Lower leg skin (tissue), 3 donors: ENCODE results near the gene ZBTB32.
A peak's percentile ranks its signal among the peaks of the same experiment; 100 is the strongest.

Experiments
- POLR2A ChIP-seq, 2 donors: fragments of 450-650 bp; IDR thresholded peaks; one replicate each; pipeline ENCODE4 v1.6.1; 2016 to 2017; ENCODE audit warnings: antibody characterized with exemption in 2 of 2, mild to moderate bottlenecking in 1 of 2, moderate library complexity in 1 of 2
- TF ChIP-seq, protein P1 (sequence below), 3 donors: fragments of 450-650 bp; IDR thresholded peaks; one replicate each; pipeline ENCODE4 v1.5.1; 2016; ENCODE audit warnings: antibody characterized with exemption in 3 of 3, mild to moderate bottlenecking in 3 of 3, moderate library complexity in 2 of 3

DNA sequence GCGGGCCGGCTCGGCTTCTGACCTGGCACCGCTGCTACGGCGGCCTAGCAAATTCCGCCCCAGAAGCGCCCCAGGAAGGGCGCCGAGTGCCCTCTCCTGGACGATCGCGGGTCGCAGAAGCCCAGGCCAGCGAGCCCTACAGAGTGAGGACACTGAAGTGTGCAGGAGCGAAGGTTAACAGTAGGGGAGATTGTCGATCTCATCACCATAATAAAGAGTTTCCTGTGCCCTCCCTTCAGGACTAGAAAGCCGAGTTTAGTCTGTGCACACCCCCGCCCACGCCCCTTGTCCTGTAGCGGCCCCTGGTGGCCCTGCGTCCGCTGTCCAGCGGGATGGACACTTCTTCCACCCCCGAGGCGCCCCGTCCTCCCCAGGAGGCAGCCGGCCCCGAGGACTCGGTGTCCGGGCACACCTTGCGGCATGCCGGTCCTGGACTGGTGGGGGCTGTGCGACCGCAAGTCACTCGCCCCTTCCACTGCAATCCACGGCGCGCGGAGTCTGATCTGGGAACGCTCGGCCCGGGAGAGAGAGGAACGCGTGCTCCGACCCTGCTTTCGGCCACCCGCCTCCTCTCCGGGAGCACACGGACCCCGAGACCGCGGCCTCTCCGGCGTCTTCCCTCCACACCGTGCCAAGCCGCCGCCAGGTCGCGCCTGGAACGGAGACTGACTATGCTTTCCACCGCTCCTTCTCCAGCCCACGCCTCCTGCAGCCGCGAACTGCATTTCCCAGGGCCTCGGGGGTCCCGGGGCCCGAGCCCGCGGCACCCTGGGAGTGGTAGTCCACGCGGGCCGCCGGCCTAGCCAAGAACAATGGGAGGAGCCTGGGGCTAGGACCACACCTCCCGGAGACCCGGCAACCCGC, 12.7 kb downstream of the ZBTB32 start:
- TF ChIP-seq, protein P1, sequence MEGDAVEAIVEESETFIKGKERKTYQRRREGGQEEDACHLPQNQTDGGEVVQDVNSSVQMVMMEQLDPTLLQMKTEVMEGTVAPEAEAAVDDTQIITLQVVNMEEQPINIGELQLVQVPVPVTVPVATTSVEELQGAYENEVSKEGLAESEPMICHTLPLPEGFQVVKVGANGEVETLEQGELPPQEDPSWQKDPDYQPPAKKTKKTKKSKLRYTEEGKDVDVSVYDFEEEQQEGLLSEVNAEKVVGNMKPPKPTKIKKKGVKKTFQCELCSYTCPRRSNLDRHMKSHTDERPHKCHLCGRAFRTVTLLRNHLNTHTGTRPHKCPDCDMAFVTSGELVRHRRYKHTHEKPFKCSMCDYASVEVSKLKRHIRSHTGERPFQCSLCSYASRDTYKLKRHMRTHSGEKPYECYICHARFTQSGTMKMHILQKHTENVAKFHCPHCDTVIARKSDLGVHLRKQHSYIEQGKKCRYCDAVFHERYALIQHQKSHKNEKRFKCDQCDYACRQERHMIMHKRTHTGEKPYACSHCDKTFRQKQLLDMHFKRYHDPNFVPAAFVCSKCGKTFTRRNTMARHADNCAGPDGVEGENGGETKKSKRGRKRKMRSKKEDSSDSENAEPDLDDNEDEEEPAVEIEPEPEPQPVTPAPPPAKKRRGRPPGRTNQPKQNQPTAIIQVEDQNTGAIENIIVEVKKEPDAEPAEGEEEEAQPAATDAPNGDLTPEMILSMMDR (IDR thresholded peaks at IDR 0.05) = peak in 1 of 3 donors; percentile 84
- no peak for TF ChIP-seq POLR2A (IDR thresholded peaks at IDR 0.05)
